Mesothelial cell of epicardium (in vitro differentiated cells): Measurements from ENCODE around the gene GNPTAB. TPM values are rescaled to one million over a fixed set of nuclear protein-coding genes. Genes with fewer than 3 reads are reported as not detected.

Experiments
- DNase-seq, 2 experiments: peaks; one replicate each; pipeline ENCODE4 v3.0.0; 2021; ENCODE audit warnings: low spot score in 2 of 2; ENCODE audit not compliant: unreplicated experiment in 2 of 2
- H3K27ac Mint-ChIP-seq: 2 replicates; pipeline ENCODE4 v1.8.0; 2021; ENCODE audit warnings: mixed read lengths
- H3K27me3 Mint-ChIP-seq: 2 replicates; pipeline ENCODE4 v1.8.0; 2021; ENCODE audit warnings: low read depth, mixed read lengths
- H3K36me3 Mint-ChIP-seq: 2 replicates; pipeline ENCODE4 v1.8.0; 2021; ENCODE audit warnings: mixed read lengths
- H3K4me1 Mint-ChIP-seq: 2 replicates; pipeline ENCODE4 v1.8.0; 2021; ENCODE audit warnings: mixed read lengths
- H3K4me3 Mint-ChIP-seq: 2 replicates; pipeline ENCODE4 v1.8.0; 2021; ENCODE audit warnings: mild to moderate bottlenecking, moderate library complexity, mixed read lengths
- H3K9me3 Mint-ChIP-seq: 2 replicates; pipeline ENCODE4 v1.8.0; 2021; ENCODE audit warnings: mixed read lengths
- total RNA-seq: library from RNA; stranded (reverse); gene quantifications from 3 replicates; pipeline ENCODE4 v1.2.1, GENCODE V29; 2021
- TF ChIP-seq, protein P1 (sequence below): fragments of 200-600 bp; sonication (generic); IDR thresholded peaks from one replicate; pipeline ENCODE4 v1.5.0; 2021; ENCODE audit warnings: antibody characterized with exemption; ENCODE audit not compliant: unreplicated experiment

The GNPTAB gene
- total RNA-seq, 1 donor from 2014 or later, result 35.9 TPM

DNA sequence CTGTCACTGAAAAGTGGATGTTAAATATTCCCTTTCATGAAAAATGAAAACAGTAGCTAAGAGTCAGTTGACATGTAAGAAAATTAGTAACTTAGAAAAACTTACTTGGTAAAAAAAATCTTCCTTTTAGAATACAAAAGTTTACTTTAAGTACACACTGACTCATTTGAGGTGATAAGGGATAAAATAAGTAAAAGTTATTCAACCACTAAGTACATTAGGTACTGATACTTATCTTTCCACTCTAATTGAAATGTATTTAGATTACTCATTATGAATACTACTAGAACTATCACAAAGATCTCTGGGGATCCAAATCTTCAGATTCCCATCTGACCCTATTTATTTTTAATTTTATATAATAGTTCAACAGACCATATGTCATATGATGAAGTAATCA is 103.7 kb downstream of the GNPTAB start:
- Mint-ChIP-seq H3K27ac (no peak overlapping the region), H3K4me1 (no peaks in the 10 kb centered on the region), H3K4me3 (no peak overlapping the region), H3K27me3 (no peaks in the 10 kb centered on the region), H3K36me3 (peaks cover 12% of the 10 kb centered on the region), H3K9me3 (no peaks in the 10 kb centered on the region)
- TF ChIP-seq, protein P1, sequence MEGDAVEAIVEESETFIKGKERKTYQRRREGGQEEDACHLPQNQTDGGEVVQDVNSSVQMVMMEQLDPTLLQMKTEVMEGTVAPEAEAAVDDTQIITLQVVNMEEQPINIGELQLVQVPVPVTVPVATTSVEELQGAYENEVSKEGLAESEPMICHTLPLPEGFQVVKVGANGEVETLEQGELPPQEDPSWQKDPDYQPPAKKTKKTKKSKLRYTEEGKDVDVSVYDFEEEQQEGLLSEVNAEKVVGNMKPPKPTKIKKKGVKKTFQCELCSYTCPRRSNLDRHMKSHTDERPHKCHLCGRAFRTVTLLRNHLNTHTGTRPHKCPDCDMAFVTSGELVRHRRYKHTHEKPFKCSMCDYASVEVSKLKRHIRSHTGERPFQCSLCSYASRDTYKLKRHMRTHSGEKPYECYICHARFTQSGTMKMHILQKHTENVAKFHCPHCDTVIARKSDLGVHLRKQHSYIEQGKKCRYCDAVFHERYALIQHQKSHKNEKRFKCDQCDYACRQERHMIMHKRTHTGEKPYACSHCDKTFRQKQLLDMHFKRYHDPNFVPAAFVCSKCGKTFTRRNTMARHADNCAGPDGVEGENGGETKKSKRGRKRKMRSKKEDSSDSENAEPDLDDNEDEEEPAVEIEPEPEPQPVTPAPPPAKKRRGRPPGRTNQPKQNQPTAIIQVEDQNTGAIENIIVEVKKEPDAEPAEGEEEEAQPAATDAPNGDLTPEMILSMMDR, result no peak
- DNase-seq, result no peak

DNA sequence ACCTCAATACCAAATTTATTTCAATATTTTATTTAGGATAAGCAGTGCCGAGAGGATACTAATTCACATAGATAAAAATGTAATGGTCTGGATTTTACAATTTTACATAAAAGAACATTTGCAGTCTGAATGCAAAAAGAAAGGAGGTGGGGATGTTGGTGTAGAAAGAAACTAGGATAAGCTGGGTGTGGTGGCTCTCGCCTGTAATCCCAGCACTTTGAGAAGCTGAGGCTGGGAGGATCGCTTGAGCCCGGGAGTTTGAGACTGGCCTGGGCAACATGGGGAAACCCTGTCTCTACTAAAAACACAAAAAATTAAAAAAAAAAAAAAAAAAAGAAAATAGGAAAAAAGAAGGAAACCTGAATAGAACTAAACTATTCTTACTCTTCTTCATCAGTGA is 108.4 kb downstream of the GNPTAB start:
- TF ChIP-seq, protein P1, result no peak
- peaks cover 10% of the 10 kb centered on the region for H3K36me3 Mint-ChIP-seq
- H3K9me3 Mint-ChIP-seq, result no peaks in the 10 kb centered on the region
- no peak overlapping the region for H3K27ac Mint-ChIP-seq
- H3K4me3 Mint-ChIP-seq, result no peak overlapping the region
- H3K4me1 Mint-ChIP-seq, result no peaks in the 10 kb centered on the region
- DNase-seq, result no peak
- H3K27me3 Mint-ChIP-seq, result no peaks in the 10 kb centered on the region

DNA sequence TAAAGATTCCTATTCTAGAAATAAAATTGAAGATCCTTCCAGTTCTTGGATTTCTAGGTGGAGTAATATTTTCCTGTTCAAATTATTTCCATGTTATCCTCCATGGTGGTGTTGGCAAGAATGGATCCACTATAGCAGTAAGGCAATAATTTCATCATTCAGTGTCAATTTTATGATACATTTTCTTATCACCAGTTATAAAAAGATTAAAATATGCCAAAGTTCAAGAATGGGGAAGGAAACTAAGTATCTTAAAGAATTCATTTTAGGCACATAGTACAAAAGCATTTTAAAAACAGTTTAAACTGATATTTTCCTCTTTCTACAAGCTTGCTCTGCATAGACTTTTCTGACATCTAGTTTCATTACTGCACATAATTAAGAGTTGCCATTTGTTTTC is 110.6 kb downstream of the GNPTAB start:
- H3K4me3 Mint-ChIP-seq, result no peak overlapping the region
- H3K36me3 Mint-ChIP-seq, result peaks cover 6% of the 10 kb centered on the region
- no peak for DNase-seq
- no peaks in the 10 kb centered on the region for H3K27me3 Mint-ChIP-seq
- H3K4me1 Mint-ChIP-seq, result no peaks in the 10 kb centered on the region
- no peak overlapping the region for H3K27ac Mint-ChIP-seq
- H3K9me3 Mint-ChIP-seq, result no peaks in the 10 kb centered on the region
- TF ChIP-seq, protein P1, result no peak

DNA sequence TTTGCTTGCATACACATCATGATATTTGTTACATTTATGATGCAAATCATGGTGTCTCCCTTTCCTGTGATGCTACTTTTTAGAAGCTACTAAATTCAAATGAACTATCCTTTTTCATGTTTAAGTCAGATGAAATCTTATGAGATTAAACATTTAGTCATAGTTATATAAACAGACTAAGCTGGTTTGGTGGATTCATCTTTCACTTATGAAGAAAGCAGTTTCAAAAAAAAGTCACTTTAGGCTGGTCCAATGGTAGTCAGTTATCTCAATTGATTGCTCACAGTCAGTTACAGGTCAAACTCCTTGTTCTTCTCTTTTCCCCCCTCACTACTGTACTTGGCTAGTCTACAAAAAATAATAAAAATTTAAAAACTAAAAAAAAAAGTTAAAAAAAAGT is 111.2 kb downstream of the GNPTAB start:
- peaks cover 6% of the 10 kb centered on the region for H3K36me3 Mint-ChIP-seq
- no peaks in the 10 kb centered on the region for H3K4me1 Mint-ChIP-seq
- no peak for DNase-seq
- no peaks in the 10 kb centered on the region for H3K27me3 Mint-ChIP-seq
- no peak overlapping the region for H3K4me3 Mint-ChIP-seq
- H3K27ac Mint-ChIP-seq, result no peak overlapping the region
- H3K9me3 Mint-ChIP-seq, result no peaks in the 10 kb centered on the region
- TF ChIP-seq, protein P1, result no peak

DNA sequence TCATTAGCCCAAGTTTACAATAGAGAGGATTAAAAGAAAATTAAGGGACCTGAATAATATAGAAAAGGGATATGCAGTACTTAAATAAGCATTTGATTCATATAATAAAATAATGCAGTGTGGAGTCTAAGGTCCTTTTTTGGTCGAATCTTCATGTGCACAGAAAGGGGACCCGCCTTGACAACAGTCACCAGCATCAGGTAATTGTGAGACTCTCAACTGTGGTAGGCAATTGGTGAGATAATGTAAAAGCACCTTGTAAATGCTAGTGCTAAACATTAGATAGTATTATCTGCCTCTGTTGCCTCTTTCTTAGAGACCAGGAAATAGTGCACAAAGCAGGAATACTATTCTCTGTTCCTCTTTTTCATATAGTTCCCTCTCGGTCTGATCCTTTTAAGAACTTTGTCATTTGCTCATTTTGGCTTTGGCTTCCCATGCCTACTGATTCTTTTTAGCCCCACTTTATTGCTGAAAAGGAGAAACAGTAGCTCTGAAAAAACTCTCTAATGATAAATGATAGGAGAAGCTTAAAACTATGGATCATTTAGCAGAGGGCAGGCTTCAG is 115.8 kb downstream of the GNPTAB start:
- Mint-ChIP-seq H3K9me3 (peaks cover 12% of the 10 kb centered on the region), H3K4me3 (no peak overlapping the region), H3K36me3 (peaks cover 8% of the 10 kb centered on the region), H3K27ac (no peak overlapping the region), H3K27me3 (no peaks in the 10 kb centered on the region), H3K4me1 (peaks cover 4% of the 10 kb centered on the region)
- DNase-seq, result no peak
- TF ChIP-seq, protein P1, result no peak

DNA sequence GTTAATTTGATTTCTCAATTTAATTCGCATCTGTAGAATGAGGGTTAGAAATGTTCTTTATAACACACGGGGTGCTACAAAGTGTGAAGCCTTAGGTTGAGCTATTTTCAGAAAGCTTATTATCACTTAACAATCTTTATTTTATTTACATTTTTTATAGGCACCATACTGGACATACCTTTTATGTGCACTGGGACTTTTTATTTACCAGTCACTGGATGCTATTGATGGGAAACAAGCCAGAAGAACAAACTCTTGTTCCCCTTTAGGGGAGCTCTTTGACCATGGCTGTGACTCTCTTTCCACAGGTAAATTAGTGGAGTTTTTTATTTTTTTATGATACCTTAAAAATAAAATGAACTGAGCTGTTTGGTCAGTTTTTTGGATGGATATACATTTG is 116.8 kb downstream of the GNPTAB start:
- Mint-ChIP-seq H3K27me3 (no peaks in the 10 kb centered on the region), H3K36me3 (peaks cover 8% of the 10 kb centered on the region), H3K4me1 (peaks cover 4% of the 10 kb centered on the region), H3K27ac (no peak overlapping the region), H3K9me3 (peaks cover 12% of the 10 kb centered on the region), H3K4me3 (no peak overlapping the region)
- no peak for DNase-seq
- TF ChIP-seq, protein P1, result no peak
